ENCODE data around the gene TXNDC11. TPM values are rescaled to one million over a fixed set of nuclear protein-coding genes. Genes with fewer than 3 reads are reported as not detected.
A peak's percentile ranks its signal among the peaks of the same experiment; 100 is the strongest.

Gene TXNDC11
- total and polyA plus RNA-seq, 2 experiments from 2014 or later: 6.8 to 12.0 TPM

DNA sequence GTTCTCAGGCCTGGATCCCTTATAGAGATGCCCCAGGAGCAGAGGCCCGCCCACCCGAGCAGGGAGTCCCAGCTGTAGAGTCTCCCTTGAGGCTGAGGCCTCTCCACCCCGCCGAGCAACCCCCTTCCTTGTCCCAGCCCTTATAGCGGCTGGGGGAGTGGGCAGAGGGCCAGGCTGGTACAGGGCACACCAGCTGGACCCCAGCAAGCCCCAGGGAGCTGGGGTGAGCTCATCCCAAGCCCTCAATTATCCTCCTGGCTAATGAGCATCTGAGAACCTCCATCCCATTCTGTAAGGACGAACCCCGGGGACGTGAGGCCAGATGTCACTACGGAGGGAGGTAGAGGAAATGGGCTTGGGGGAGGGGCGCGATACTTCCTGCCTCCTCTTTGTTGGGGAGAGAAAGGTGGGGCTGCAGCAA, 77.6 kb downstream of the TXNDC11 start (continued):
- TF ChIP-seq, protein P1, sequence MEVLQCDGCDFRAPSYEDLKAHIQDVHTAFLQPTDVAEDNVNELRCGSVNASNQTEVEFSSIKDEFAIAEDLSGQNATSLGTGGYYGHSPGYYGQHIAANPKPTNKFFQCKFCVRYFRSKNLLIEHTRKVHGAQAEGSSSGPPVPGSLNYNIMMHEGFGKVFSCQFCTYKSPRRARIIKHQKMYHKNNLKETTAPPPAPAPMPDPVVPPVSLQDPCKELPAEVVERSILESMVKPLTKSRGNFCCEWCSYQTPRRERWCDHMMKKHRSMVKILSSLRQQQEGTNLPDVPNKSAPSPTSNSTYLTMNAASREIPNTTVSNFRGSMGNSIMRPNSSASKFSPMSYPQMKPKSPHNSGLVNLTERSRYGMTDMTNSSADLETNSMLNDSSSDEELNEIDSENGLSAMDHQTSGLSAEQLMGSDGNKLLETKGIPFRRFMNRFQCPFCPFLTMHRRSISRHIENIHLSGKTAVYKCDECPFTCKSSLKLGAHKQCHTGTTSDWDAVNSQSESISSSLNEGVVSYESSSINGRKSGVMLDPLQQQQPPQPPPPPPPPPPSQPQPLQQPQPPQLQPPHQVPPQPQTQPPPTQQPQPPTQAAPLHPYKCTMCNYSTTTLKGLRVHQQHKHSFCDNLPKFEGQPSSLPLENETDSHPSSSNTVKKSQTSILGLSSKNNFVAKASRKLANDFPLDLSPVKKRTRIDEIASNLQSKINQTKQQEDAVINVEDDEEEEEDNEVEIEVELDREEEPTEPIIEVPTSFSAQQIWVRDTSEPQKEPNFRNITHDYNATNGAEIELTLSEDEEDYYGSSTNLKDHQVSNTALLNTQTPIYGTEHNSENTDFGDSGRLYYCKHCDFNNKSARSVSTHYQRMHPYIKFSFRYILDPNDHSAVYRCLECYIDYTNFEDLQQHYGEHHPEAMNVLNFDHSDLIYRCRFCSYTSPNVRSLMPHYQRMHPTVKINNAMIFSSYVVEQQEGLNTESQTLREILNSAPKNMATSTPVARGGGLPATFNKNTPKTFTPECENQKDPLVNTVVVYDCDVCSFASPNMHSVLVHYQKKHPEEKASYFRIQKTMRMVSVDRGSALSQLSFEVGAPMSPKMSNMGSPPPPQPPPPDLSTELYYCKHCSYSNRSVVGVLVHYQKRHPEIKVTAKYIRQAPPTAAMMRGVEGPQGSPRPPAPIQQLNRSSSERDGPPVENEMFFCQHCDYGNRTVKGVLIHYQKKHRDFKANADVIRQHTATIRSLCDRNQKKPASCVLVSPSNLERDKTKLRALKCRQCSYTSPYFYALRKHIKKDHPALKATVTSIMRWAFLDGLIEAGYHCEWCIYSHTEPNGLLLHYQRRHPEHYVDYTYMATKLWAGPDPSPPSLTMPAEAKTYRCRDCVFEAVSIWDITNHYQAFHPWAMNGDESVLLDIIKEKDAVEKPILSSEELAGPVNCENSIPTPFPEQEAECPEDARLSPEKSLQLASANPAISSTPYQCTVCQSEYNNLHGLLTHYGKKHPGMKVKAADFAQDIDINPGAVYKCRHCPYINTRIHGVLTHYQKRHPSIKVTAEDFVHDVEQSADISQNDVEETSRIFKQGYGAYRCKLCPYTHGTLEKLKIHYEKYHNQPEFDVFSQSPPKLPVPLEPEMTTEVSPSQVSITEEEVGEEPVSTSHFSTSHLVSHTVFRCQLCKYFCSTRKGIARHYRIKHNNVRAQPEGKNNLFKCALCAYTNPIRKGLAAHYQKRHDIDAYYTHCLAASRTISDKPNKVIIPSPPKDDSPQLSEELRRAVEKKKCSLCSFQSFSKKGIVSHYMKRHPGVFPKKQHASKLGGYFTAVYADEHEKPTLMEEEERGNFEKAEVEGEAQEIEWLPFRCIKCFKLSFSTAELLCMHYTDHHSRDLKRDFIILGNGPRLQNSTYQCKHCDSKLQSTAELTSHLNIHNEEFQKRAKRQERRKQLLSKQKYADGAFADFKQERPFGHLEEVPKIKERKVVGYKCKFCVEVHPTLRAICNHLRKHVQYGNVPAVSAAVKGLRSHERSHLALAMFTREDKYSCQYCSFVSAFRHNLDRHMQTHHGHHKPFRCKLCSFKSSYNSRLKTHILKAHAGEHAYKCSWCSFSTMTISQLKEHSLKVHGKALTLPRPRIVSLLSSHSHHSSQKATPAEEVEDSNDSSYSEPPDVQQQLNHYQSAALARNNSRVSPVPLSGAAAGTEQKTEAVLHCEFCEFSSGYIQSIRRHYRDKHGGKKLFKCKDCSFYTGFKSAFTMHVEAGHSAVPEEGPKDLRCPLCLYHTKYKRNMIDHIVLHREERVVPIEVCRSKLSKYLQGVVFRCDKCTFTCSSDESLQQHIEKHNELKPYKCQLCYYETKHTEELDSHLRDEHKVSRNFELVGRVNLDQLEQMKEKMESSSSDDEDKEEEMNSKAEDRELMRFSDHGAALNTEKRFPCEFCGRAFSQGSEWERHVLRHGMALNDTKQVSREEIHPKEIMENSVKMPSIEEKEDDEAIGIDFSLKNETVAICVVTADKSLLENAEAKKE (CRISPR knock-in tag; IDR thresholded peaks at IDR 0.05): no peak
- no peak for TF ChIP-seq JUNB (IDR thresholded peaks at IDR 0.05; ENCODE audit: unreplicated experiment)
- no peak; the same call in 1 of the 2 replicates for TF ChIP-seq POLR2AphosphoS5 (IDR thresholded peaks at IDR 0.05; ENCODE audit: low read depth)
- no peak for TF ChIP-seq ZNF114 (CRISPR knock-in tag; IDR thresholded peaks at IDR 0.05)
- TF ChIP-seq STAT1 (IDR thresholded peaks at IDR 0.05; ENCODE audit: unreplicated experiment): no peak
- TF ChIP-seq, protein P2, sequence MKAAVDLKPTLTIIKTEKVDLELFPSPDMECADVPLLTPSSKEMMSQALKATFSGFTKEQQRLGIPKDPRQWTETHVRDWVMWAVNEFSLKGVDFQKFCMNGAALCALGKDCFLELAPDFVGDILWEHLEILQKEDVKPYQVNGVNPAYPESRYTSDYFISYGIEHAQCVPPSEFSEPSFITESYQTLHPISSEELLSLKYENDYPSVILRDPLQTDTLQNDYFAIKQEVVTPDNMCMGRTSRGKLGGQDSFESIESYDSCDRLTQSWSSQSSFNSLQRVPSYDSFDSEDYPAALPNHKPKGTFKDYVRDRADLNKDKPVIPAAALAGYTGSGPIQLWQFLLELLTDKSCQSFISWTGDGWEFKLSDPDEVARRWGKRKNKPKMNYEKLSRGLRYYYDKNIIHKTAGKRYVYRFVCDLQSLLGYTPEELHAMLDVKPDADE (IDR thresholded peaks at IDR 0.05): peak; percentile 58; the same call in 1 of the 2 replicates
- TF ChIP-seq CREB1 (CRISPR knock-in tag; IDR thresholded peaks at IDR 0.05; ENCODE audit: low read depth): no peak

DNA sequence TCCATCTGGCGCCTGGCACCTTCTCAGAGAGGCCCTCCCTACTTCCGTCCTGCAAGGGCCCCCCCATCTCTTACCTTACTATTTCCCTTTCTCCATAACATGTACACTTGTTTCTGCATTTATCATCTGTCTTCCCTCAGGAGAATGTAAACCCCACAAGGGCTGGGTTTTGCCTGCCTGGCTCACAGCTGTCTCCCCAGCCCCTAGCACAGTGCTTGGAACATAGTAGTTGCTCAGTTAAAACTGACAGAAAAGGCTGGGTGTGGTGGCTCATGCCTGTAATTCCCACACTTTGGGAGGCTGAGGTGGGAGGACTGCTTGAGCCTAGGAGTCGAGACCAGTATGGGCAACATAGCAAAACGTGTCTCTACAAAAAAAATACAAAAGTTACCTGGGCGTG, 80.1 kb downstream of the TXNDC11 start:
- Histone ChIP-seq H3K4me2 (no peak overlapping the region), H3K9me2 (ENCODE audit: insufficient read depth) (no peaks in the 10 kb centered on the region), H3K4me1 (ENCODE audit: insufficient read depth) (peaks cover 16% of the 10 kb centered on the region), H3F3A (replicated peaks; ENCODE audit: low read depth) (peaks cover 13% of the 10 kb centered on the region; the same call in 1 of the 2 replicates), H3K36me3 (ENCODE audit: insufficient read depth) (no peaks in the 10 kb centered on the region), H3K4me3 (no peak overlapping the region), H3K27me3 (ENCODE audit: insufficient read depth) (0 out of 2 replicates have a peak, but pooled peaks cover 3% of the 10 kb centered on the region), H4K20me1 (replicated peaks; ENCODE audit: insufficient read depth) (no peaks in the 10 kb centered on the region), H2AFZ (no peak overlapping the region), H3K79me2 (replicated peaks; ENCODE audit: insufficient read depth) (no peaks in the 10 kb centered on the region), H3K27ac (ENCODE audit: low read depth) (no peak overlapping the region)
- H3K27me3 Mint-ChIP-seq (ENCODE audit: insufficient read depth, low read depth, poor library complexity): peaks cover 10% of the 10 kb centered on the region
- no peak overlapping the region for H3K4me3 Mint-ChIP-seq
- no peak for DNase-seq (ENCODE audit: low spot score)
- no peak overlapping the region for H3K27ac Mint-ChIP-seq
- H3K4me1 Mint-ChIP-seq: peaks cover 32% of the 10 kb centered on the region
- ATAC-seq: no peak
- no peaks in the 10 kb centered on the region for H3K36me3 Mint-ChIP-seq (ENCODE audit: low read depth)
- no peaks in the 10 kb centered on the region for H3K9me3 Mint-ChIP-seq
- TF ChIP-seq JUNB (IDR thresholded peaks at IDR 0.05; ENCODE audit: unreplicated experiment): no peak
- TF ChIP-seq, protein P3, sequence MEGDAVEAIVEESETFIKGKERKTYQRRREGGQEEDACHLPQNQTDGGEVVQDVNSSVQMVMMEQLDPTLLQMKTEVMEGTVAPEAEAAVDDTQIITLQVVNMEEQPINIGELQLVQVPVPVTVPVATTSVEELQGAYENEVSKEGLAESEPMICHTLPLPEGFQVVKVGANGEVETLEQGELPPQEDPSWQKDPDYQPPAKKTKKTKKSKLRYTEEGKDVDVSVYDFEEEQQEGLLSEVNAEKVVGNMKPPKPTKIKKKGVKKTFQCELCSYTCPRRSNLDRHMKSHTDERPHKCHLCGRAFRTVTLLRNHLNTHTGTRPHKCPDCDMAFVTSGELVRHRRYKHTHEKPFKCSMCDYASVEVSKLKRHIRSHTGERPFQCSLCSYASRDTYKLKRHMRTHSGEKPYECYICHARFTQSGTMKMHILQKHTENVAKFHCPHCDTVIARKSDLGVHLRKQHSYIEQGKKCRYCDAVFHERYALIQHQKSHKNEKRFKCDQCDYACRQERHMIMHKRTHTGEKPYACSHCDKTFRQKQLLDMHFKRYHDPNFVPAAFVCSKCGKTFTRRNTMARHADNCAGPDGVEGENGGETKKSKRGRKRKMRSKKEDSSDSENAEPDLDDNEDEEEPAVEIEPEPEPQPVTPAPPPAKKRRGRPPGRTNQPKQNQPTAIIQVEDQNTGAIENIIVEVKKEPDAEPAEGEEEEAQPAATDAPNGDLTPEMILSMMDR (conservative IDR thresholded peaks at IDR 0.05; ENCODE audit: low read depth in 2 of 2): no peak
- TF ChIP-seq, protein P4, sequence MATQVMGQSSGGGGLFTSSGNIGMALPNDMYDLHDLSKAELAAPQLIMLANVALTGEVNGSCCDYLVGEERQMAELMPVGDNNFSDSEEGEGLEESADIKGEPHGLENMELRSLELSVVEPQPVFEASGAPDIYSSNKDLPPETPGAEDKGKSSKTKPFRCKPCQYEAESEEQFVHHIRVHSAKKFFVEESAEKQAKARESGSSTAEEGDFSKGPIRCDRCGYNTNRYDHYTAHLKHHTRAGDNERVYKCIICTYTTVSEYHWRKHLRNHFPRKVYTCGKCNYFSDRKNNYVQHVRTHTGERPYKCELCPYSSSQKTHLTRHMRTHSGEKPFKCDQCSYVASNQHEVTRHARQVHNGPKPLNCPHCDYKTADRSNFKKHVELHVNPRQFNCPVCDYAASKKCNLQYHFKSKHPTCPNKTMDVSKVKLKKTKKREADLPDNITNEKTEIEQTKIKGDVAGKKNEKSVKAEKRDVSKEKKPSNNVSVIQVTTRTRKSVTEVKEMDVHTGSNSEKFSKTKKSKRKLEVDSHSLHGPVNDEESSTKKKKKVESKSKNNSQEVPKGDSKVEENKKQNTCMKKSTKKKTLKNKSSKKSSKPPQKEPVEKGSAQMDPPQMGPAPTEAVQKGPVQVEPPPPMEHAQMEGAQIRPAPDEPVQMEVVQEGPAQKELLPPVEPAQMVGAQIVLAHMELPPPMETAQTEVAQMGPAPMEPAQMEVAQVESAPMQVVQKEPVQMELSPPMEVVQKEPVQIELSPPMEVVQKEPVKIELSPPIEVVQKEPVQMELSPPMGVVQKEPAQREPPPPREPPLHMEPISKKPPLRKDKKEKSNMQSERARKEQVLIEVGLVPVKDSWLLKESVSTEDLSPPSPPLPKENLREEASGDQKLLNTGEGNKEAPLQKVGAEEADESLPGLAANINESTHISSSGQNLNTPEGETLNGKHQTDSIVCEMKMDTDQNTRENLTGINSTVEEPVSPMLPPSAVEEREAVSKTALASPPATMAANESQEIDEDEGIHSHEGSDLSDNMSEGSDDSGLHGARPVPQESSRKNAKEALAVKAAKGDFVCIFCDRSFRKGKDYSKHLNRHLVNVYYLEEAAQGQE (IDR thresholded peaks at IDR 0.05; ENCODE audit: unreplicated experiment): no peak
- TF ChIP-seq EZH2phosphoT487 (IDR thresholded peaks at IDR 0.05; ENCODE audit: unreplicated experiment): no peak
- TF ChIP-seq ZNF114 (CRISPR knock-in tag; IDR thresholded peaks at IDR 0.05): no peak
- TF ChIP-seq, protein P2 (IDR thresholded peaks at IDR 0.05): no peak
